ENCODE measurements around the gene BICDL1.

The BICDL1 gene

GRCh38 chr12:120116792-120117651 lies 128.0 kb downstream of the BICDL1 start:
- peak; percentile 95 for DNase-seq (ENCODE audit: low read depth)
- peak overlapping the region; percentile 95 for H3K4me3 ChIP-seq (ENCODE audit: low read depth, low read length)
- TF ChIP-seq CTCF (conservative IDR thresholded peaks at IDR 0.05; ENCODE audit: low read depth, low read length) = no peak

- TF ChIP-seq CTCF (conservative IDR thresholded peaks at IDR 0.05; ENCODE audit: low read depth, low read length) = no peak
- DNase-seq (ENCODE audit: low read depth) = no peak
- H3K4me3 ChIP-seq (ENCODE audit: low read depth, low read length) = peak overlapping the region; percentile 95
Observed at GRCh38 chr12:120117961-120118320, 128.9 kb downstream of the BICDL1 start.

GRCh38 chr12:120118321-120119061 lies 129.5 kb downstream of the BICDL1 start:
- H3K4me3 ChIP-seq (ENCODE audit: low read depth, low read length) = peak overlapping the region; percentile 95
- TF ChIP-seq CTCF (conservative IDR thresholded peaks at IDR 0.05; ENCODE audit: low read depth, low read length) = no peak
- DNase-seq (ENCODE audit: low read depth) = peak; percentile 66

- TF ChIP-seq CTCF (conservative IDR thresholded peaks at IDR 0.05; ENCODE audit: low read depth, low read length) = no peak
- no peak overlapping the region for H3K4me3 ChIP-seq (ENCODE audit: low read depth, low read length)
- DNase-seq (ENCODE audit: low read depth) = no peak
Observed at GRCh38 chr12:120119271-120119973, 130.4 kb downstream of the BICDL1 start.

- TF ChIP-seq CTCF (conservative IDR thresholded peaks at IDR 0.05; ENCODE audit: low read depth, low read length) = no peak
- DNase-seq (ENCODE audit: low read depth) = no peak
- no peak overlapping the region for H3K4me3 ChIP-seq (ENCODE audit: low read depth, low read length)
Observed at GRCh38 chr12:120121343-120121742, 132.3 kb downstream of the BICDL1 start.

- no peak for DNase-seq (ENCODE audit: low read depth)
- no peak overlapping the region for H3K4me3 ChIP-seq (ENCODE audit: low read depth, low read length)
- no peak for TF ChIP-seq CTCF (conservative IDR thresholded peaks at IDR 0.05; ENCODE audit: low read depth, low read length)
Observed at GRCh38 chr12:120121766-120122293, 132.8 kb downstream of the BICDL1 start.
